WTC11 (cell line): ENCODE data around the gene PCDHA8.
"Not testable (repeated sequence)": the region's sequence is repeated elsewhere in the genome, so short reads cannot be mapped to it uniquely, and the experiment has no call there.

Experiments used
- CBFB ChIP-seq: sonication (generic); formaldehyde crosslinking; IDR thresholded peaks from 2 replicates; pipeline ENCODE4 v1.8.1; 2022; ENCODE audit warnings: mild to moderate bottlenecking, low read depth, missing genetic modification reagents
- CREB1 ChIP-seq: sonication (generic); formaldehyde crosslinking; IDR thresholded peaks from 2 replicates; pipeline ENCODE4 v1.8.0; 2023; ENCODE audit warnings: mild to moderate bottlenecking, missing genetic modification reagents
- ELF4 ChIP-seq: sonication (generic); formaldehyde crosslinking; IDR thresholded peaks from 2 replicates; pipeline ENCODE4 v1.8.1; 2022; ENCODE audit warnings: low read depth, mild to moderate bottlenecking, moderate library complexity, missing genetic modification reagents
- GTF2I ChIP-seq: fragments of 250-450 bp; sonication (Bioruptor Pico); conservative IDR thresholded peaks from 2 replicates; pipeline ENCODE4 v1.4.0; 2021; ENCODE audit warnings: mild to moderate bottlenecking
- NFYB ChIP-seq: sonication (generic); formaldehyde crosslinking; conservative IDR thresholded peaks from 2 replicates; pipeline ENCODE4 v1.8.0; 2022; ENCODE audit warnings: low read depth, missing genetic modification reagents
- RELA ChIP-seq: sonication (generic); formaldehyde crosslinking; IDR thresholded peaks from 2 replicates; pipeline ENCODE4 v1.8.1; 2022; ENCODE audit warnings: missing genetic modification reagents, mild to moderate bottlenecking, borderline replicate concordance
- ZNF138 ChIP-seq: sonication (generic); formaldehyde crosslinking; conservative IDR thresholded peaks from 2 replicates; pipeline ENCODE4 v1.8.1; 2022; ENCODE audit warnings: mild to moderate bottlenecking, moderate library complexity, missing genetic modification reagents
- ZNF416 ChIP-seq: fragments of 250-450 bp; sonication (Bioruptor Pico); IDR thresholded peaks from 2 replicates; pipeline ENCODE4 v1.9.0; 2021; ENCODE audit warnings: mild to moderate bottlenecking, inconsistent platforms
- TF ChIP-seq, protein P1 (sequence below): sonication (generic); formaldehyde crosslinking; IDR thresholded peaks from 2 replicates; pipeline ENCODE4 v1.8.1; 2022; ENCODE audit warnings: mild to moderate bottlenecking, moderate library complexity, missing genetic modification reagents
- TF ChIP-seq, protein P2 (sequence below): fragments of 200-600 bp; IDR thresholded peaks from 2 replicates; pipeline ENCODE4 v1.8.0; 2022; ENCODE audit warnings: antibody characterized with exemption
- TF ChIP-seq, protein P3 (sequence below): sonication (generic); formaldehyde crosslinking; IDR thresholded peaks from 2 replicates; pipeline ENCODE4 v1.8.1; 2022; ENCODE audit warnings: mild to moderate bottlenecking, missing genetic modification reagents, moderate library complexity, borderline replicate concordance

DNA sequence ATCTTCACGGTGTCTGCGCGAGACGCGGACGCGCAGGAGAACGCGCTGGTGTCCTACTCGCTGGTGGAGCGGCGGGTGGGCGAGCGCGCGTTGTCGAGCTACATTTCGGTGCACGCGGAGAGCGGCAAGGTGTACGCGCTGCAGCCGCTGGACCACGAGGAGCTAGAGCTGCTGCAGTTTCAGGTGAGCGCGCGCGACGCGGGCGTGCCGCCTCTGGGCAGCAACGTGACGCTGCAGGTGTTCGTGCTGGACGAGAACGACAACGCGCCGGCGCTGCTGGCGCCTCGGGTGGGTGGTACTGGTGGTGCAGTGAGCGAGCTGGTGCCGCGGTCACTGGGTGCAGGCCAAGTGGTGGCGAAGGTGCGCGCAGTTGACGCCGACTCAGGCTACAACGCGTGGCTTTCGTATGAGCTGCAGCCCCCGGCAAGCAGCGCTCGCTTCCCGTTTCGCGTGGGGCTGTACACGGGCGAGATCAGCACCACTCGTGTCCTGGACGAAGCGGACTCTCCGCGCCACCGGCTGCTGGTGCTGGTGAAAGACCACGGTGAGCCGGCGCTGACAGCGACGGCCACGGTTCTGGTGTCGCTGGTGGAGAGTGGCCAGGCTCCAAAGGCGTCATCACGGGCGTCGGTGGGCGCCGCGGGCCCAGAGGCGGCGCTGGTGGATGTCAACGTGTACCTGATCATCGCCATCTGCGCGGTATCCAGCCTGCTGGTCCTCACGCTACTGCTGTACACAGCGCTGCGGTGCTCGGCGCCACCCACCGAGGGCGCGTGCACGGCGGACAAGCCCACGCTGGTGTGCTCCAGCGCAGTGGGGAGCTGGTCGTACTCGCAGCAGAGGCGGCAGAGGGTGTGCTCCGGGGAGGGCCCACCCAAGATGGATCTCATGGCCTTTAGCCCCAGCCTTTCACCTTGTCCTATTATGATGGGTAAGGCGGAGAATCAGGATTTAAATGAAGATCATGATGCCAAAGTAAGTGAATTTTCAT, 11.2 kb upstream of the PCDHA8 start:
- TF ChIP-seq, protein P1, sequence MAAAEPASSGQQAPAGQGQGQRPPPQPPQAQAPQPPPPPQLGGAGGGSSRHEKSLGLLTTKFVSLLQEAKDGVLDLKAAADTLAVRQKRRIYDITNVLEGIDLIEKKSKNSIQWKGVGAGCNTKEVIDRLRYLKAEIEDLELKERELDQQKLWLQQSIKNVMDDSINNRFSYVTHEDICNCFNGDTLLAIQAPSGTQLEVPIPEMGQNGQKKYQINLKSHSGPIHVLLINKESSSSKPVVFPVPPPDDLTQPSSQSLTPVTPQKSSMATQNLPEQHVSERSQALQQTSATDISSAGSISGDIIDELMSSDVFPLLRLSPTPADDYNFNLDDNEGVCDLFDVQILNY = not testable (repeated sequence)
- TF ChIP-seq, protein P2, sequence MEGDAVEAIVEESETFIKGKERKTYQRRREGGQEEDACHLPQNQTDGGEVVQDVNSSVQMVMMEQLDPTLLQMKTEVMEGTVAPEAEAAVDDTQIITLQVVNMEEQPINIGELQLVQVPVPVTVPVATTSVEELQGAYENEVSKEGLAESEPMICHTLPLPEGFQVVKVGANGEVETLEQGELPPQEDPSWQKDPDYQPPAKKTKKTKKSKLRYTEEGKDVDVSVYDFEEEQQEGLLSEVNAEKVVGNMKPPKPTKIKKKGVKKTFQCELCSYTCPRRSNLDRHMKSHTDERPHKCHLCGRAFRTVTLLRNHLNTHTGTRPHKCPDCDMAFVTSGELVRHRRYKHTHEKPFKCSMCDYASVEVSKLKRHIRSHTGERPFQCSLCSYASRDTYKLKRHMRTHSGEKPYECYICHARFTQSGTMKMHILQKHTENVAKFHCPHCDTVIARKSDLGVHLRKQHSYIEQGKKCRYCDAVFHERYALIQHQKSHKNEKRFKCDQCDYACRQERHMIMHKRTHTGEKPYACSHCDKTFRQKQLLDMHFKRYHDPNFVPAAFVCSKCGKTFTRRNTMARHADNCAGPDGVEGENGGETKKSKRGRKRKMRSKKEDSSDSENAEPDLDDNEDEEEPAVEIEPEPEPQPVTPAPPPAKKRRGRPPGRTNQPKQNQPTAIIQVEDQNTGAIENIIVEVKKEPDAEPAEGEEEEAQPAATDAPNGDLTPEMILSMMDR = not testable (repeated sequence)
- TF ChIP-seq, protein P3, sequence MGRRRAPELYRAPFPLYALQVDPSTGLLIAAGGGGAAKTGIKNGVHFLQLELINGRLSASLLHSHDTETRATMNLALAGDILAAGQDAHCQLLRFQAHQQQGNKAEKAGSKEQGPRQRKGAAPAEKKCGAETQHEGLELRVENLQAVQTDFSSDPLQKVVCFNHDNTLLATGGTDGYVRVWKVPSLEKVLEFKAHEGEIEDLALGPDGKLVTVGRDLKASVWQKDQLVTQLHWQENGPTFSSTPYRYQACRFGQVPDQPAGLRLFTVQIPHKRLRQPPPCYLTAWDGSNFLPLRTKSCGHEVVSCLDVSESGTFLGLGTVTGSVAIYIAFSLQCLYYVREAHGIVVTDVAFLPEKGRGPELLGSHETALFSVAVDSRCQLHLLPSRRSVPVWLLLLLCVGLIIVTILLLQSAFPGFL = not testable (repeated sequence)
- TF ChIP-seq ELF4; CREB1; RELA (CRISPR knock-in tag); NFYB; GTF2I (CRISPR knock-in tag); ZNF416 (CRISPR knock-in tag); CBFB (CRISPR knock-in tag); ZNF138 (CRISPR knock-in tag): not testable (repeated sequence)
